ENCODE results near the gene ADAM10.

The ADAM10 gene

GRCh38 chr15:58707397-58707796 is 42.1 kb downstream of the ADAM10 start:
- no peak for DNase-seq

GRCh38 chr15:58705105-58705504 is 44.4 kb downstream of the ADAM10 start:
- no peak for DNase-seq

- no peak for DNase-seq
Measured at GRCh38 chr15:58704155-58704865, 45.2 kb downstream of the ADAM10 start.

- no peak for DNase-seq
Measured at GRCh38 chr15:58703610-58704009, 45.9 kb downstream of the ADAM10 start.

GRCh38 chr15:58702233-58702632 is 47.3 kb downstream of the ADAM10 start:
- no peak for DNase-seq

- DNase-seq: no peak
Measured at GRCh38 chr15:58701376-58701775, 48.1 kb downstream of the ADAM10 start.

GRCh38 chr15:58699769-58700168 is 49.7 kb downstream of the ADAM10 start:
- no peak for DNase-seq

GRCh38 chr15:58698887-58699641 is 50.4 kb downstream of the ADAM10 start:
- no peak for DNase-seq

- no peak for DNase-seq
Measured at GRCh38 chr15:58697220-58697619, 52.3 kb downstream of the ADAM10 start.

GRCh38 chr15:58696738-58697137 is 52.8 kb downstream of the ADAM10 start:
- no peak for DNase-seq

GRCh38 chr15:58694641-58695398 is 54.7 kb downstream of the ADAM10 start:
- no peak for DNase-seq

GRCh38 chr15:58690703-58691102 is 58.8 kb downstream of the ADAM10 start:
- no peak for DNase-seq

GRCh38 chr15:58689646-58690045 is 59.9 kb downstream of the ADAM10 start:
- DNase-seq: no peak

- no peak for DNase-seq
Measured at GRCh38 chr15:58686286-58686685, 63.2 kb downstream of the ADAM10 start.

GRCh38 chr15:58684751-58685150 is 64.8 kb downstream of the ADAM10 start:
- DNase-seq: no peak

- no peak for DNase-seq
Measured at GRCh38 chr15:58684036-58684710, 65.3 kb downstream of the ADAM10 start.

- no peak for DNase-seq
Measured at GRCh38 chr15:58682234-58682633, 67.3 kb downstream of the ADAM10 start.

GRCh38 chr15:58678683-58679082 is 70.8 kb downstream of the ADAM10 start:
- DNase-seq: no peak

- DNase-seq: no peak
Measured at GRCh38 chr15:58677426-58677825, 72.1 kb downstream of the ADAM10 start.

GRCh38 chr15:58676766-58677165 is 72.7 kb downstream of the ADAM10 start:
- no peak for DNase-seq

GRCh38 chr15:58671186-58671585 is 78.3 kb downstream of the ADAM10 start:
- no peak for DNase-seq

- DNase-seq: no peak
Measured at GRCh38 chr15:58669108-58669507, 80.4 kb downstream of the ADAM10 start.

GRCh38 chr15:58666957-58667356 is 82.5 kb downstream of the ADAM10 start:
- no peak for DNase-seq
